ENCODE data around the gene DBP.

DBP gene

GRCh38 chr19:48627201-48627864 lies 9.8 kb downstream of the DBP start:
- no peak for DNase-seq (ENCODE audit: low spot score)

- DNase-seq (ENCODE audit: low spot score): no peak
Measured at GRCh38 chr19:48625891-48626327, 11.3 kb downstream of the DBP start.

- no peak for DNase-seq (ENCODE audit: low spot score)
Measured at GRCh38 chr19:48624791-48625723, 12.1 kb downstream of the DBP start.

- peak; percentile 97 for DNase-seq (ENCODE audit: low spot score)
Measured at GRCh38 chr19:48624067-48624594, 13.0 kb downstream of the DBP start.

GRCh38 chr19:48623556-48624066 lies 13.6 kb downstream of the DBP start:
- no peak for DNase-seq (ENCODE audit: low spot score)

- no peak for DNase-seq (ENCODE audit: low spot score)
Measured at GRCh38 chr19:48619692-48620585, 17.2 kb downstream of the DBP start.

- DNase-seq (ENCODE audit: low spot score): peak; percentile 97
Measured at GRCh38 chr19:48618916-48619691, 18.1 kb downstream of the DBP start, which contains the start of the genes RPL18 and SPHK2. RPL18 (minus strand) TSS chr19:48619178; CDS start chr19:48619143, 35 bp downstream. SPHK2 (plus strand) TSS chr19:48619506; CDS start chr19:48620515, 1,009 bp downstream.

GRCh38 chr19:48618278-48618915 lies 18.8 kb downstream of the DBP start:
- no peak for DNase-seq (ENCODE audit: low spot score)

- DNase-seq (ENCODE audit: low spot score): no peak
Measured at GRCh38 chr19:48617146-48617937, 19.8 kb downstream of the DBP start.

- no peak for DNase-seq (ENCODE audit: low spot score)
Measured at GRCh38 chr19:48616491-48617056, 20.6 kb downstream of the DBP start.

- no peak for DNase-seq (ENCODE audit: low spot score)
Measured at GRCh38 chr19:48616041-48616436, 21.1 kb downstream of the DBP start.

GRCh38 chr19:48615231-48616040 lies 21.7 kb downstream of the DBP start:
- DNase-seq (ENCODE audit: low spot score): no peak

- DNase-seq (ENCODE audit: low spot score): no peak
Measured at GRCh38 chr19:48614436-48615230, 22.5 kb downstream of the DBP start, which contains the start of gene FAM83E. FAM83E (minus strand) TSS chr19:48615076; CDS start chr19:48613372, 1,704 bp downstream.

- DNase-seq (ENCODE audit: low spot score): peak; percentile 31
Measured at GRCh38 chr19:48613852-48614435, 23.2 kb downstream of the DBP start.

- DNase-seq (ENCODE audit: low spot score): no peak
Measured at GRCh38 chr19:48613024-48613851, 23.9 kb downstream of the DBP start.

GRCh38 chr19:48611872-48612271 lies 25.3 kb downstream of the DBP start:
- no peak for DNase-seq (ENCODE audit: low spot score)

All from activated CD4-positive, alpha-beta T cell treated with anti-CD3 and anti-CD28 coated beads, Interleukin-2, Interleukin-4, amounts not matched to agents 100 ng/mL and 50 ng/mL, durations not matched to agents 16 hours and 8 hours (primary cell).